GM19035 (cell line): ENCODE measurements around the gene RFWD3.
A peak's percentile ranks its signal among the peaks of the same experiment; 100 is the strongest.
"Not testable (repeated sequence)": the region's sequence is repeated elsewhere in the genome, so short reads cannot be mapped to it uniquely, and the experiment has no call there.

Source experiments
- ATAC-seq: cut with Tn5 transposase; IDR thresholded peaks from one replicate; pipeline ENCODE4 v1.9.1; 2021; ENCODE audit not compliant: unreplicated experiment

RFWD3 gene

GRCh38 chr16:74667255-74667700 lies 601 bp upstream of the RFWD3 start:
- peak; percentile 0 for ATAC-seq

GRCh38 chr16:74666010-74666421 lies 661 bp downstream of the RFWD3 start:
- no peak for ATAC-seq

- no peak for ATAC-seq
Measured at GRCh38 chr16:74661064-74661463, 5.6 kb downstream of the RFWD3 start.

GRCh38 chr16:74660383-74660782 lies 6.3 kb downstream of the RFWD3 start:
- ATAC-seq, result no peak

- no peak for ATAC-seq
Measured at GRCh38 chr16:74659041-74659440, 7.6 kb downstream of the RFWD3 start.

- no peak for ATAC-seq
Measured at GRCh38 chr16:74657870-74658642, 8.6 kb downstream of the RFWD3 start.

GRCh38 chr16:74654536-74655050 lies 12.1 kb downstream of the RFWD3 start:
- no peak for ATAC-seq

GRCh38 chr16:74652883-74653282 lies 13.8 kb downstream of the RFWD3 start:
- not testable (repeated sequence) for ATAC-seq

GRCh38 chr16:74652249-74652648 lies 14.4 kb downstream of the RFWD3 start:
- no peak for ATAC-seq

GRCh38 chr16:74651841-74652240 lies 14.8 kb downstream of the RFWD3 start:
- no peak for ATAC-seq

GRCh38 chr16:74650966-74651567 lies 15.6 kb downstream of the RFWD3 start:
- ATAC-seq, result no peak

- no peak for ATAC-seq
Measured at GRCh38 chr16:74649839-74650504, 16.7 kb downstream of the RFWD3 start.

- no peak for ATAC-seq
Measured at GRCh38 chr16:74641969-74642368, 24.7 kb downstream of the RFWD3 start.

GRCh38 chr16:74637742-74638453 lies 28.8 kb downstream of the RFWD3 start:
- no peak for ATAC-seq

- ATAC-seq, result no peak
Measured at GRCh38 chr16:74635303-74635702, 31.4 kb downstream of the RFWD3 start.

- no peak for ATAC-seq
Measured at GRCh38 chr16:74633686-74634085, 33.0 kb downstream of the RFWD3 start.

- no peak for ATAC-seq
Measured at GRCh38 chr16:74627506-74628220, 39.0 kb downstream of the RFWD3 start.

- no peak for ATAC-seq
Measured at GRCh38 chr16:74626741-74627416, 39.8 kb downstream of the RFWD3 start.

GRCh38 chr16:74625500-74626350 lies 41.0 kb downstream of the RFWD3 start:
- ATAC-seq, result no peak
